Mesodermal cell (in vitro differentiated cells): Measurements from ENCODE around the gene NKAIN2.
"Not testable (repeated sequence)": the region's sequence is repeated elsewhere in the genome, so short reads cannot be mapped to it uniquely, and the experiment has no call there.

ENCODE experiments used
- H3K27ac ChIP-seq: 2 replicates; pipeline ENCODE4 v1.7.0; 2013; ENCODE audit warnings: mild to moderate bottlenecking, low read depth, low read length, moderate library complexity; ENCODE audit not compliant: severe bottlenecking
- H3K36me3 ChIP-seq: 2 replicates; pipeline ENCODE4 v1.7.1; 2013; ENCODE audit warnings: mild to moderate bottlenecking, low read length, moderate library complexity; ENCODE audit not compliant: control insufficient read depth, insufficient read depth
- H3K4me1 ChIP-seq: one replicate; pipeline ENCODE4 v1.7.1; 2013; ENCODE audit warnings: mild to moderate bottlenecking, low read length; ENCODE audit not compliant: insufficient read depth, control insufficient read depth, poor library complexity, severe bottlenecking
- H3K4me3 ChIP-seq: 2 replicates; pipeline ENCODE4 v1.7.0; 2013; ENCODE audit warnings: low read length, control low read depth, mild to moderate bottlenecking; ENCODE audit not compliant: insufficient read depth, poor library complexity, severe bottlenecking; ENCODE audit errors: extremely low read depth
- H3K9me3 ChIP-seq: 2 replicates; pipeline ENCODE4 v1.7.1; 2013; ENCODE audit warnings: mild to moderate bottlenecking, low read length, moderate library complexity; ENCODE audit not compliant: control insufficient read depth
- WGBS, 2 experiments: methylation state at CpG; one replicate each; pipeline ENCODE4 v1.1.5; 2013; ENCODE audit warnings: missing lambda C conversion rate in 2 of 2; ENCODE audit not compliant: insufficient coverage in 2 of 2; 5-methylcytosine and 5-hydroxymethylcytosine counted together

The NKAIN2 gene

DNA sequence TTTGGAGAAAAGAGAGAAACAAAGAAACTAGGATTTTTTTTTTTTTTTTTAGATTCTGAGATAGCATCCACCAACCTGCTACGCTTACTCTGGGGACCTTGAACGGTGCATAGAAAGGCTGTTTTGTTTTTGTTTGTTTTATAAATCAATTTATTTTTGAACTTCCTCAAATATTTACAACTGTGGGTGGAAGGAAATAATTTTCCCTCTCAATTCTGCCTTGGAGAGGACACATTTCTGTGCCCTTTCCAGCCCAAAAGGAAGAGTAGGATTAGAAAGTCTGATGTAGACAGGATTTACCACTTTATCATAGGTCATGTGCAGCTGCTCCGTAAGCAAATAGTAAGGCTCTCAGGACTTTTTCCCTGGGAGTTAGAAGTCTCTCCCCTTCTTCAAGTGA lies 190.5 kb downstream of the NKAIN2 start:
- Histone ChIP-seq H3K4me3 (no peak overlapping the region), H3K4me1 (no peaks in the 10 kb centered on the region), H3K9me3 (no peaks in the 10 kb centered on the region), H3K27ac (no peak overlapping the region), H3K36me3 (no peaks in the 10 kb centered on the region)
- whole genome bisulfite sequencing, 2 experiments: 60 to 100% methylated on average over 1 of the region's 3 CpGs

DNA sequence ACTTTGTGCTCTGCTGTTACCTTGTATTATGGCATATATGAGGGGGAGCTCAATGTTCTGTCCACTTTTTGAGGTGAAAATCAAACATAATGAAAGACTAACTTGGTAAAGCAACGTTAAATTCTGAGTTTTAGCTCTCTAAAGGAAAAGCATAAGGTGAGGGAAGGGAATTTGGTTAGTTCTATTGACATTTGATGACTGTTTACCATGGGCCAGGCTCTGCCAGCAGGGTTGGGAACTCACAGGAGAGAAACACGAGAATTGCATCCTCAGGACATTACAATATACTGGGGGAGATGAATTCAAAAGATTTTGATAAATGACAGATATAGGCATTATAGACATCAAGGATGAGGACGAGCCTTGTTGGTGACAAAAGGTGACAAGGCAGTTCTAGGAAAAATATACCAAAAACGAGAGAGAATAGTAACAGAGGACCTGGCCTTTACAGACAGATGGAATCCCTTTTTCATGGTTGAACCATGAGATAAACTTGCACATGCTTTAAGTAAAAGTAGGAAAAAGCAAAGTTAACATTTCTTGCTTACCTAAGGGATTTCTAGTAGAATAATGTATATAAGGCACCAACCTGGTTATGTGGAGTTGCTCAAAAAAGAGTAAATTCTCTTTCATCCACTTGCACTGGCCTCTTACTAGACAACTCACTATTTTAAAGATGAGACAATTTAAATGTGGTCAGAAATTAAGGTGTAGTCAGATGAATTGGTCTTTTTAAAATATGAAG lies 191.4 kb downstream of the NKAIN2 start:
- no peak overlapping the region for H3K27ac ChIP-seq
- no peaks in the 10 kb centered on the region for H3K4me1 ChIP-seq
- H3K36me3 ChIP-seq: no peaks in the 10 kb centered on the region
- no peaks in the 10 kb centered on the region for H3K9me3 ChIP-seq
- 68 to 81% methylated on average over 3 of the region's 4 CpGs for WGBS, 2 experiments
- no peak overlapping the region for H3K4me3 ChIP-seq

DNA sequence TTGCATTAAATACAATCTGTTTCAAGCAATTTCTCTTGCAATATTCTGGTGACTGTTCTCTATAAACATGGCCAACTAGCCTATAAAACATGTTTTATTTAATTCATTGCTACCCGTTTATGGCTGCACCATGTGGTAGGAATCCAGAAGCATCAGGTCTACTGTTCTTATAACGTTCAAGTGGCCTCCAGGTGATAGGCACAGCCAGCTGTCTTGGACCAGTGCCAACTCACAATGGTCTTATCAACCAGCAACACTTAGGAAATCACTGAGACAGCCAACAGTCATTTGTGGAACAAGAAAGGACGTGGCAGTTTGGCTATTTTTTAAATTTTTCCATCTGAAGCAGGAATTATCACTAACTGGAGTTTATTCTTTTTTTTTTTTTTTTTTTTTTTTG lies 193.6 kb downstream of the NKAIN2 start:
- Histone ChIP-seq H3K36me3 (no peaks in the 10 kb centered on the region), H3K4me1 (no peaks in the 10 kb centered on the region)
- WGBS, 2 experiments: 79 to 93% methylated on average over 2 of the region's 3 CpGs

DNA sequence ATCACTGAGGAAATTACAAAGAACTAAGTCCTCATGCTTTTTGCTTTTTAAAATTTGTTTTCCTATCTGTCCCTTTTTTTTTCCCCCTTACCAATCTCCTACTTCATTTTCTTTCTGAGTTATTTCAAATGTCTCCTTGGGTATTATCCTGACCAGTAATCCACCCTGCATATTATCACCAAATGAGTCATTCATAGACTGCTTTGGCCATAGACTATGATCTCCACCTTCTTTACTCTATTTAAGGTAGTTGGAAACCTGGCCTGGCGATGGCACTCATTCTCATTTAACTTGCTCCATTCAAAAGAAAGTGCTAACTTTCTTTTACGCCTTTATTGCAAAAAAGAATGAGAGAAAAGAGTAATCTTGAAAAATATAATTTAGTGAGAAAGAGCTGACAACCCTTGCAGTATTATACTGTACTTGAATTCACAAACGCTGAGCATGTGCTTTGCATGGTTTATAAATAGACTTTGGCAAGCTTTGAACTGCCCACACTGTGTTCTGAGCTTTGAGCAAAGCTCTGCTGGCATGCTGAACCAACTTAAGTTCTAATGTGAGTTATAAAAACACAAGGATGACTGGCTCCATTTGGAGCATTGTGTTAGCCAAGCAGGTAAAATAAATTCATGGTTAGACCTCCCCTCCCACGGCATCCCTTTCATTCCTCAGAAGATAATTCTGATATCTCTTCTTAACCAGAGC lies 198.9 kb downstream of the NKAIN2 start:
- Histone ChIP-seq H3K27ac (no peak overlapping the region), H3K9me3 (no peaks in the 10 kb centered on the region), H3K36me3 (no peaks in the 10 kb centered on the region), H3K4me1 (no peaks in the 10 kb centered on the region), H3K4me3 (no peak overlapping the region)
- WGBS, 2 experiments: 50 to 100% methylated on average over 1 of the region's 4 CpGs

More for the DNA sequence above, 193.6 kb downstream of the NKAIN2 start:
- Histone ChIP-seq H3K9me3 (no peaks in the 10 kb centered on the region), H3K27ac (no peak overlapping the region), H3K4me3 (no peak overlapping the region)

DNA sequence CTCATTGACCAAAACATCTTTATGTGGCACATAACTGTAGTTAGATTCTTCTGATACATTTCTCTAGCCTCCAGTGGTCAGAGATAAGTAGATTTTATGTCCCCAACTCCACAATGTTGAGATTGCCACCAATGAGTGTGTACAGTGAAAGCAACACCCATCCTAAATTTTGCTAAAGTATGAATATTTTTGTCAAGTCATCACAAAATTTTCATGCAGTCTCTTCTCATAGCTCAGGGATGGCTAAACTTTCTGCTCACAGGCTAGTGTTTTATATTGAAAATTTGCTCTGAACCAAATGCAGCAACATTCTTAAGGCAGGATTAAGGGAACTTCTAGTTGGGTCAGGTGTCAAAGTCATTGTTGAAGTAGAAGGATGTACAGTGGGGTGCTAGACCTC lies 203.6 kb downstream of the NKAIN2 start:
- Histone ChIP-seq H3K27ac (no peak overlapping the region), H3K9me3 (no peaks in the 10 kb centered on the region), H3K36me3 (no peaks in the 10 kb centered on the region), H3K4me1 (no peaks in the 10 kb centered on the region), H3K4me3 (no peak overlapping the region)

DNA sequence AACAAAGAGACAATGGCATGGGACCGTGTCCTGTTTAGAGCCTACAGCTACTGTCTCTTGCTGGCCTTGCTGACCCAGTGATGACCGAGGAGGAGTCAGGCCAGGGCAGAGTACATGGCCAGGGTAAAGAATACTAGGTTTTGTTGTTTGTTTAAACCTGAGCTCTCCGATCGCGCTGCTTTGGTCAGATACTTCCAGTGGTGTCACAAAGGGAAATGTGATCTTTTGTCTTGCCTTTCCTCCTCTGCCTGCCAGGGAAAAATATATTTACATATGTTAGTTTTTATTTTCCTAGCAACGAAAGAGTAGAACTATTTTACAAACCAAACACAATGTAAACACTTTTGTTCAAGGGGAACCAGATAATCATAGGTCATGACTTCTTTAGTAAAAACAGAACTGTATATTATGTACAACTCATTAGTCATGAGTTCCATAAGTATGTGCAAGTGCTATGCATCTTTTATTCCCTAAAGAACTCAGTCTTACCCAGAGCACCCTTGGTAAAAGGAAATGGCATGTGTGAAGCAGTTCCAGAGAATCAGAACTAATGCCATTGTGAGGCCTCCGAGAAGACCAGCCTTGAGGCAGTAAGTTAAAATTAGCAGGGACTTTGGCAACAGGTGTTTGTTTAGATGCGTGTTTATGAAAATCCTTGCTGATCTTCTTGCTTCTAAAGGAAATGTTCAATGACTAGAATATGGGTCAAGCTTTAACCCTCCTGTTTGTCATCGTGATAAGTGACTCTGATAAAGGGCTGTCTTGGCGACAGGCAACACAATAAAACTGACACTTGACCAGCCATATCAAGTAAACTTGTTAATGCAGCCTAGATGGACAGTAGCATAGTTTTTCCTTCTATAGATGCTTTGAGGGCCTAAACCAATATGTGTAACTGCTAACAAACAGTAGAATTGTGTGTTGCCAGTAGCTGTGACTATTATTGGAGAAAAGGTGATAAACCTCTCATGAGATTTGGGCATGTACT lies 204.6 kb downstream of the NKAIN2 start:
- no peaks in the 10 kb centered on the region for H3K4me1 ChIP-seq
- no peaks in the 10 kb centered on the region for H3K9me3 ChIP-seq
- H3K36me3 ChIP-seq: no peaks in the 10 kb centered on the region
- WGBS, 2 experiments: 67 to 92% methylated on average over 3 to 4 of the region's 10 CpGs
- no peak overlapping the region for H3K27ac ChIP-seq
- H3K4me3 ChIP-seq: no peak overlapping the region

DNA sequence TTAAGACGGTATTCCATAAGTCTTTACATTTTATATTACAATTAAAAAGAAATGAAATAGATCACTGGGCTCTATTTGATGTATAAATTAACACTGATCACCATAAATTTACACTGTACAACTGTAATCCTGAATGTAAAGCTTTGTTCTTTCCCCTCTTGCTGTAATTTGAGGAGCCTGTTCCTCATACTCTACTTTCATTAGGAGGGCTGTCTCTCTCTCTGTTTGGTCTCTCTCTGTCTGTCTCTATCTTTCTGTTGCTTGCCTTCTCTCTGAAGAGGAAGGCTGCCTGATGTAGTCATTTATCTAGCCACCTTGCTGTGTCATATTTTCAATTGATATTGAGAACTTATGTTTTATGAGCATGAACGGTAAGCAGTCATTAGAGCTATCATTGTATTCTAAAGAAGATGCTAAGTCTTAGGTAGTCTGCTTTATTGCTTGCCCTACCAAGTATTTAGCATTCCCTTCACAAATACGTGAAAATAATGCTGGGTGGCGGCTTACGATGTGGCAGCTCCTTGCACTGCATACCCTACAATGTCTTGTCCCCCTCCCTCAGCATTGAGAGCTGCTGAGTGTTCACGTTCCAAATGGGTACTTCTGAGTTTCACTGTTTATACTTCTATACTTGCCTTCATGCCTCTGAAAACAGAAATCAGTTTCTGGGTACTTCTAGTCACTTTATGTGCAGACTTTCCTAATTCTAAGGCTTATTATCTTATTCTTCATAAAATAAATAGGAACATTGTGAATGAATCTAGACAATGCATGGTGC lies 205.5 kb downstream of the NKAIN2 start:
- Histone ChIP-seq H3K9me3 (no peaks in the 10 kb centered on the region), H3K4me1 (no peaks in the 10 kb centered on the region), H3K36me3 (no peaks in the 10 kb centered on the region), H3K4me3 (no peak overlapping the region), H3K27ac (no peak overlapping the region)
- 85 to 86% methylated on average over 4 to 5 of the region's 6 CpGs for WGBS, 2 experiments

DNA sequence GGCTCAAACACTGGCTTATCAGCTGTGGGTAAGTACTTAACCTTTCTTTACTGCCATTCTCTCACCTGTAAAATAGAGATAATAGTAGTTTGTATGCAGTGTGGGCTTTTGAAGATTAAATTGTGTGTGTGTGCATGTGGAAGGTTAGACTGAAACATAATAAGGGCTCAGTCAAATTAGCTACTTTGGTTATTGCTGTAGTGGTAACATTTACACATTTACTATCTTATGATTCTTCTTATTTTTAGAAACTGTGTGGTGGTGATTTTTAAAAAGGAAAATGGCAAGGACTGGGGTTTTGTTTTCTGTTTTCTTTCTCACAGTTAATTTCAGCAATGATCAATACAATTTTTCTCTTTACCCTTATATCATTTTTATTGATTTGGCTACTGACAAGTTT lies 206.9 kb downstream of the NKAIN2 start:
- no peak overlapping the region for H3K27ac ChIP-seq
- H3K9me3 ChIP-seq: no peaks in the 10 kb centered on the region
- no peaks in the 10 kb centered on the region for H3K36me3 ChIP-seq
- H3K4me1 ChIP-seq: no peaks in the 10 kb centered on the region
- H3K4me3 ChIP-seq: no peak overlapping the region

DNA sequence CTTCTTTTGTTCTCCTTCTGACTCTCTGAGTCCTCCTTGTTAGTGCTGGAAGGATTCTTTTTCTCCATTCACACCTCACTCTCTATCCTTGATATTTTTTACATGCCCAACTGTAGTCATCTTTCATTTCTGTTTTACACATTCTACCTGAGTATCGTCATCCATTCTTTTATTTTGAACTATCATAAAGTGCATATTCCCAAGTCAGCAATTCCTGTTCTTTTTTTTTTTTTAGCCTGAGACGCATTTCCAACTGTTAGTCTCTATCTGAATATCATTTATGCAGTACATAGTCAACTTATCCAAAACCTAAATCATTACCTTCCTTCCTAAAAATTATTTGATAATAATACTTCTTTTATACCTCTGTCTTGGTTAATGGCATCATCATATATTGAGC lies 207.5 kb downstream of the NKAIN2 start:
- WGBS, 2 experiments: 78 to 89% methylated on average over 1 to 2 of the region's 2 CpGs
- Histone ChIP-seq H3K36me3 (no peaks in the 10 kb centered on the region), H3K9me3 (no peaks in the 10 kb centered on the region), H3K4me1 (no peaks in the 10 kb centered on the region), H3K4me3 (no peak overlapping the region), H3K27ac (no peak overlapping the region)

DNA sequence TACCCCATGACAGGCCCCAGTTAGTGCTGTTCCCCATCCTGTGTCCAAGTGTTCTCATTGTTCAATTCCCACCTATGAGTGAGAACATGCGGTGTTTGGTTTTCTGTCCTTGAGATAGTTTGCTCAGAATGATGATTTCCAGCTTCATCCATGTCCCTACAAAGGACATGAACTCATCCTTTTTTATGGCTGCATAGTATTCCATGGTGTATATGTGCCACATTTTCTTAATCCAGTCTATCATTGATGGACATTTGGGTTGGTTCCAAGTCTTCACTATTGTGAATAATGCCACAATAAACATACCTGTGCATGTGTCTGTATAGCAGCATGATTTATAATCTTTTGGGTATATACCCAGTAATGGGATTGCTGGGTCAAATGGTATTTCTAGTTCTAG lies 218.4 kb downstream of the NKAIN2 start:
- not testable (repeated sequence) for H3K36me3 ChIP-seq, H3K9me3 ChIP-seq, H3K4me3 ChIP-seq, H3K4me1 ChIP-seq, H3K27ac ChIP-seq
- WGBS, 2 experiments: no CpG with 5 or more reads among the region's 1 CpG
